Measurements from ENCODE around the gene ZC3HAV1L.
"Not testable (repeated sequence)": the region's sequence is repeated elsewhere in the genome, so short reads cannot be mapped to it uniquely, and the experiment has no call there.

The ZC3HAV1L gene, protein sequence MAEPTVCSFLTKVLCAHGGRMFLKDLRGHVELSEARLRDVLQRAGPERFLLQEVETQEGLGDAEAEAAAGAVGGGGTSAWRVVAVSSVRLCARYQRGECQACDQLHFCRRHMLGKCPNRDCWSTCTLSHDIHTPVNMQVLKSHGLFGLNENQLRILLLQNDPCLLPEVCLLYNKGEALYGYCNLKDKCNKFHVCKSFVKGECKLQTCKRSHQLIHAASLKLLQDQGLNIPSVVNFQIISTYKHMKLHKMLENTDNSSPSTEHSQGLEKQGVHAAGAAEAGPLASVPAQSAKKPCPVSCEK

DNA sequence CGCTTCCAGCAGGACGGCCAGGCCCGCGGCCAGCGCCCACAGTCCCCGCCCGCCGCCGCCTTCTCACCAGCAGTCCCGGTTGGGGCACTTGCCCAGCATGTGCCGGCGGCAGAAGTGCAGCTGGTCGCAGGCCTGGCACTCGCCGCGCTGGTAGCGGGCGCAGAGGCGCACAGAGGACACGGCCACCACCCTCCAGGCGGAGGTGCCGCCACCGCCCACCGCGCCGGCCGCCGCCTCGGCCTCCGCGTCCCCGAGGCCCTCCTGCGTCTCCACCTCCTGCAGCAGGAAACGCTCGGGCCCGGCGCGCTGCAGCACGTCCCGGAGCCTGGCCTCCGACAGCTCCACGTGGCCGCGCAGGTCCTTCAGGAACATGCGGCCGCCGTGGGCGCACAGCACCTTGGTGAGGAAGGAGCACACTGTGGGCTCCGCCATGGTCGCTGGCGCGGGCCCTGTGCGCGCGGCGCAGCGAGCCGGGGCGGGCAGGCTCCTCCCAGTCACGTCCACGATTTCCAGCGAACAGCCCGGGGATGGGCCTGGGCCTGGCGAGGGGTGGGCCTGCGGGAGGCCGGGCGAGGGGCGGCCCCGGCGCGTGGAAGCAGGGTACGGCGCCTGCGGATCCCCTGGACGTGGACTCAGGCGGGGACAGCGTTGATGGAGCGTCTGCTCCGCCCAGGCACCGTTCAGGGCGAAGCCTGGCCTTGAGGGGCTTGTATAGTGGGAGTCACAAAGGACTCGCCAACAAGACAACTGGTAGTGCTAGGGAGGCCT lies at the start of gene ZC3HAV1L:
TSS of gene ZC3HAV1L (minus strand) at position 457 of the 768 bp plus-strand sequence. CDS start at position 432, 25 bp downstream.
- no peak for DNase-seq (ENCODE audit: low spot score)

GRCh38 chr7:139084709-139085108 lies 48.9 kb upstream of the ZC3HAV1L start:
- no peak for DNase-seq (ENCODE audit: low spot score)

DNA sequence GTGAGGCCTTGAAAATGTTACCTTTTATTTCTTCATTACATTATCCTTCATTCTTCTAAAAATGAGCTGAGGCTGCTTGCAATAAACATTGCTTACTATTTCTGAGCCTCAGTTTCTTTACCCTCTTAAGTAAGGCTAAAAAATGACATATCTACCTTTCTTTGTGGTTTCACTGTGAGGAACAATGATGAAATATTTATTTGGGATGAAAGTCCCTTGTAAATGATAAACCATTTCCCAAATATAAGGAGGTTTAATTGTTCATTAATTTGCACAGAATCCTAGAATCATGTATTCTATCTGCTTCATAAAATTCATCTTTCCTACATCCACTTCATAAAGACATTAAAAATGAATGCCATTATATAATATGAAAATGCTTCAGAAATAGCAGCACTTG lies 45.7 kb upstream of the ZC3HAV1L start:
- no peak for DNase-seq (ENCODE audit: low spot score)

DNA sequence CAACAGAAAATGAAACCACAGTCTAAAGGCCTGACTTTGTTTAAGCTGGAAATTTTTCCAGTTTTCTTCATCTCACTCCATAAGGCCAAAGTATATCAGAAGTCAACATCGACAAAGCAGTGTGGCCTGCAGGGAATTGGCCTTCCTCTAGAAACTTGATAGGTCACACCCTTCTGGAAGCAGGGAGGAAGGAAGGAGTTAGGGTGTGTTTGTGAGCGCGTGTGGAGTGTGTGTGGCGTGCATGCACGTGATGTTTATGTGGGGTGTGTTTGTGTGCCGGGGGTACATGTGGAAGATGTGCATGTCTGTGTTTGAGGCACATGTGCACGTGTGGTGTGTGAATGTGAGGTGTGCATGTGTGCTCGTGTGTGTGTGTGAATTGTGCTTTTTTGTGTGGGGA lies 45.1 kb upstream of the ZC3HAV1L start:
- DNase-seq (ENCODE audit: low spot score), result no peak

DNA sequence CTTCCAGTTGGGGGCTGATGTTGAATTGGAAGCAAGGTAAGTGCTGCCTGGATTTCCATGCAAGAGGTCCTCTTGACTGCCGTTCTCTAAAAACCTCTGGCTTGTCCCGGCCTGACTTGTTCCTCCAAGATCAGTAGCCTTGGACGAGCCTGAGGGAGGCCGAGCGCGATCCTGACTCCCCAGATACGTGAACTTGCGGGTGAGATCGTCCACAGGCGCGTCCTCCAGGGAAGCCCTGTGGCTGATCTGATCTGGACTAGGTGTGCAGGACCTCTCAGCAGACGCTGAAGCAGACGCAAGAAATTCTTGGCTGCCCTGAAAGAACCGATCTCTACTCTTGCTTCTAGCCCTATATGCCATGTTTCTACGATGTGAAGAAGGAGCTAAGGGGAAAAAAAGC lies 44.0 kb upstream of the ZC3HAV1L start:
- no peak for DNase-seq (ENCODE audit: low spot score)

GRCh38 chr7:139078911-139079310 lies 43.1 kb upstream of the ZC3HAV1L start:
- DNase-seq (ENCODE audit: low spot score), result no peak

DNA sequence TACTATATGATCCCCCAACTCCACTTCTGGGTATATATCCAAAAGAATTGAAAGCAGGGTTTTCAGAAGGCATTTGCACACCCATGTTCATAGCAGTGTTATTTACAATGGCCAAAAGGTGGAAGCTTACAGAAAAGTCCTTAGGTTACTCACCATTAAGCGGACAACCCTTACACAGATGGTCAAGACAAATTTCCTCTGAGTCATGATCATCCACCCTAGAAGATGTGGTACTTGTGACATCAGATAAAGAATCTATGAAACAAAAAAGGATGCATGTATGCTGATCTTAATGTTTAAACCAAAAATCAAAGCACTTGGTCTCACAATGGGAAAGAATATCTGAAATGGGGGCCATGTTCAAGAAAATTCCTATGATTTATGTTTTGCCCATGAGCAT lies 42.6 kb upstream of the ZC3HAV1L start:
- no peak for DNase-seq (ENCODE audit: low spot score)

GRCh38 chr7:139077706-139078105 lies 41.9 kb upstream of the ZC3HAV1L start:
- not testable (repeated sequence) for DNase-seq (ENCODE audit: low spot score)

DNA sequence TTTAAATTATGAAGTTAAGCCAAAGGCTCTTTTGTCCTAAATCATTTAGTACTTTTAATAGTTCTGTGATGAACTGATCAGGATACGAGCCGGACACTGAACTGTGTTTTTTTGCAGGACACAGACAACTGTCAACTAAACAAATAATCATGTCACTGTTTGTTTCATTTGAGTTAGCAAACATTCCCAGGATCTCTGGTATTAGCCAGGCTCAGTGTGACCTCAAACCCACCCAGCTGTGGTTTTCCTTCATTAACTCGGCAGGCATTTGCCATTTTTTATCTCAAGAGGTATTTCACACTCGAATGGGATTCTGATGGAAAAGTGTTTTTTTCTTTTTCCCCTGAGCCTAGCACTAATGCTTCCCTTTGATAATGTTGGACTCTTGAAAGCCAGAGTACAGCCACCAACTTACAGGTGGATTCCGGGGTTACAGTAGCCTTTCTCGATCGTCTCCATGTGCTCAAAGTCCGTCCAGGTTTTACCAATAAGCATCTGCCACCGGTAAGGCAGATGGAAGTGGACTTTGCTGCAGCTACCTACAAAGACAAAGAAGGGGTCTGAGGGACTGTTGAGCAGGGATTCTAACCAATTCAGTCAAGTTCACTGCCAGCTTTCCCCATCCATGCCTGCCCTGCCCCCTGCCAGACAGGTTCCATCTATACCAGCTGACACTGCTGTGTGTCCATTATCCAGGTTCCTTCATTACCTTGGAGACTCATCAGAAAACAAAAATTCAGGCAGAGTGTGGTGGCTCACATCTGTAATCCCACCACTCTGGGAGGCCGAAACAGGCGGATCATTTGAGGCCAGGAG lies 40.2 kb upstream of the ZC3HAV1L start:
- DNase-seq (ENCODE audit: low spot score), result no peak

DNA sequence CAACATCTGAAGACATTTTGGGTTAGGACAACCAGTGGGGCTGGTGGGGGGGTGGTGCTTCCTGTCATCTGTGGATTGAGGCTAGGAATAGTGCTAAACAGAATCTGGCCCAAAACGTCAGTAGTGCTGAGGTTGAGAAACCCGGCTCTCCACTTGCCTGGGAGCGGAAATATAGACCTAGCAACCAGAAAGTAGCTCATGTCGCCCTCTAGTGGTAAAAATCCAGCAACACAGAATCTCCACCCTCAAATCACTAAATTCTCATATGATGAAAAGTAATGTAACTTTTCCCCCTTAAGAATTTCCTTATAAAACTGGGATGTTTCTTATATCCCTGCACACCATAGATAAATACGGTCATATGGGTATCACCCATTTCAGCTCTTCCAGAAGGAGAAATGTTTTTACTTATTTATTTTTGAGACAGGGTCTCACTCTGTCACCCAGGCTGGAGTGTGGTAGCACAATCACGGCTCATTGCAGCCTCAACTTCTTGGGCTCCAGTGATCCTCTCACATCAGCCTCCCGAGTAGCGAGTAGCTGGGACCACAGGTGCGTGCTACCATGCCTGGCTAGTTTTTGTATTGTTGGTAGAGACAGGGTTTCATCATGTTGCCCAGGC lies 39.3 kb upstream of the ZC3HAV1L start:
- peak; percentile 91 for DNase-seq (ENCODE audit: low spot score)

GRCh38 chr7:139072796-139073195 lies 37.0 kb upstream of the ZC3HAV1L start:
- DNase-seq (ENCODE audit: low spot score), result no peak

DNA sequence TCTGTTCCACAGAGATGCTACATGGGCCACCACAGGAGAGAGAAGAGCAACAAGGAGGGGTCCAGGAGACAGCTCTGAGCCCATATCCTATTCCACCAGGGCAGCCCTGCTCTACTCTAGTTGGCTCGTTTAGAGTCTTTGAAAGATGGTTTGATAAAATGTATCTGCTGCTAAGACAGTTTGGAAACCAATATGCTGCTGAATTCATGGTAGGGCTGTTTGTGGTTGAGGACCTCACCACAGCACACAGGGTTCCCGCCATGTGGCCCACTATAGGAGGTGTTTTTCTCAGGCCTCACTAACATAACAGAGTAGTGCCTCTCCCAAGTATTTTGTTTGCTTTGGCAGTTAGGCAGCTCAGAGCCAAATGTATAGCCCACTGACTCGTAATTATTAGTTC lies 35.8 kb upstream of the ZC3HAV1L start:
- DNase-seq (ENCODE audit: low spot score), result no peak

DNA sequence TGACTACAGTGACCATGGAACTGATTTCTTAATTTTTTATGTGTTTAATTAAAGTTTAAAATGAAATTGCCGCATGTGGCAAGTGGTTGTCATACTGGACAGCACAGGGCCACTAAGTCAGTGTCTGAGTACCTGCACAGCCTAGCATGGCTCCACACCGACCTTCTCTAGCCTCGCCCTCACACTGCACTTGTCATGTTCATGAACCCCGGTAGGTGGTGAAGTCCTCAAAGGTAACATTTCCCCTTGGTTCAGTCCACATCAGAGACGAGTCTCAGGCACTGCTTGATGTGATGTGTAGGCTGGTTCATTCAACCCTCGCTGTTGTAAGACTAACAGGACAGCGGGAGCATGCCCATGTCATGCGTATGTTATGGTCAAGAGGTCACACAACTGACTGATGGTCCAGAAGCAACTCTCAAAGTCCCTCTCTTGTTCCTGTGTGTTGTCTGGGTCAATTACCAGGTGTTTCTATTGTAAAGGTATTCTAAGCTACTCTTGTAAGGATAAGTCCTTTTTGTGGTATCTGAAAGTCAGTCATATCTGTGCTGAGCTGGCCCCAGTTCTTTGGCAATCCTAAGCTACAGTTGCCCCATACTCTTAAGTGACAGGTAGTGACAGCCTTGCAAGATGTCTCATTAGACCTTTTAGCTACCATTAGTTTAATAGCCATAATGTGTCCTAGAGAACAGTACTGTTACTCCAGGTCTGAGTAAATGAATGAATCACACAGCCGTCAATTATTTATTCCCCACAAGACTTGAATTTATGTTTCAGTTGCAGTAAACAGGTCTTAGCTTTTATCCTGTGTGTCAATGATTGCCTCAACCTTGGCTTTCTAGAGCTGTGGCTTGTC lies 32.9 kb upstream of the ZC3HAV1L start:
- no peak for DNase-seq (ENCODE audit: low spot score)

GRCh38 chr7:139066315-139066714 lies 30.5 kb upstream of the ZC3HAV1L start:
- DNase-seq (ENCODE audit: low spot score), result no peak

DNA sequence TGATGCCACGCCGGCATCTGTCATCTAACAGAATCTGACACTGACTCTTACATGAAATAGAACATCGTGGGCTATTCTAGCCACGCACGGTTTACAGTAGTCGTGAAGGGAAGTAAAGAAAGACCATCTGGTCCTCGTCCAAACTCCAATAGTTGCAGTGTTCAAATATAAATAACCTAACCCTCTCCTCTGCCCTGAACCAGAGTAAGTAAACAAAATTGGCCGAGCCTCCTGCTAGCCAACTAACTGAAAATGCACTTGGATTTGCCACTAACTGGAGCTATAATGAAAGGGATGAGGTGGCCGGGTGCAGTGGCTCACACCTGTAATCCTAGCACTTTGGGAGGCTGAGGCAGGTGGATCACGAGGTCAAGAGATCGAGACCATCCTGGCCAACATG lies 29.5 kb upstream of the ZC3HAV1L start:
- no peak for DNase-seq (ENCODE audit: low spot score)

DNA sequence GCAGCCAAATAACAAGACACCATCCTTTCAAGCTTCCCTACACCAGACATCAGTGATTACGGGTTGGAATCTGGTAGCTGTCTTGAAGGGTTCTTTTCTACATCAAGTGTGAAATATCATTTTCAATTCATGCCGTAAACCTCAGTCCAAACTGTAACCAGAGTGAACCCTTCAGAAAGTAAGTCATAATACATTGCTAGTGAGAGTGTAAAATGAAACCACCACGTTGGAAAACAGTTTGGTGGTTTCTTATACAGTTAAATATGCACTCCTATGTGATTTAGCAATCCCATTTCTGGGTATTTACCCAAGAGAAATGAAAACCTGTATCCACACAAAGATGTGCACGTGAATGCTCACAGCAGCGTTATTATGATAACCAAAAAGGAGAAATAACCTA lies 25.6 kb upstream of the ZC3HAV1L start:
- DNase-seq (ENCODE audit: low spot score), result no peak

- DNase-seq (ENCODE audit: low spot score), result no peak
Measured at GRCh38 chr7:139060695-139061237, 24.9 kb upstream of the ZC3HAV1L start.

DNA sequence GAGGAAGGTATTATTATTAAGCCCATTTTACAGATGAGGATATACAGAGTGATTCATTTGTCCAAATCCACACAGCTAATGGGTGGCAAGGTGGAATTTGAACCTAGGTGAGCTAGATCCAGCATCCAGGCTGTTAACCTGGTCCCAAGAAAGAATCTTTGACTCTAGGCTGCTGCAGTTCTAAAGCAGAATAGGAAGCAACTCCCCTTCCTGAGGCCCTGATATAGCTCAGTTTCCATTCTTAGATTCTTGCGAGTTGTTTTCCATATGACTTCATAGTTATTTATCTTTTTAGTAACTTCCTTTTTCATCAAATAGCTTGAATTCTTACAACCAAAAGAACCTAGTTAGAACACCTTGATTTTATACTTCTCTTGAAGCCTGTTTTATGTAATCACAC lies 24.1 kb upstream of the ZC3HAV1L start:
- DNase-seq (ENCODE audit: low spot score), result no peak

DNA sequence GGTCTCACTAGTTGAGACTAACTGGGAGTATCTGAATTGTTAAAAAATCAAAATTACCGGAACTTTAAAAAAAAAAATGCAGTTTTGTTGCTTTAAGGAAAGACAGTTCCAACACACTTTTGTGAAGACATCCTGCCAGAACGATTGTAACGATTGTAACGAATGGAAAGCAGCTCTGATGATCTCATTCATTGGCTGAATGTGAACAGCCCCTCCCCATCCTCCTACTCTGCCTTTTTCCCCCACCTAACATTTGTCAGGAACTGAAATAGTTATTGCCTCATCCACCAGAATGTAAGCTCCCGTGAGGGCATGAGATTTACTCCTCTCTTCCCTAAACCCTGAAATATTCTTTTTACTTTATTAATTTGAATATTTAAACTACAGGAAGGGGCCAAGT lies 23.1 kb upstream of the ZC3HAV1L start:
- DNase-seq (ENCODE audit: low spot score), result no peak

- DNase-seq (ENCODE audit: low spot score), result no peak
Measured at GRCh38 chr7:139055674-139056073, 19.8 kb upstream of the ZC3HAV1L start.

DNA sequence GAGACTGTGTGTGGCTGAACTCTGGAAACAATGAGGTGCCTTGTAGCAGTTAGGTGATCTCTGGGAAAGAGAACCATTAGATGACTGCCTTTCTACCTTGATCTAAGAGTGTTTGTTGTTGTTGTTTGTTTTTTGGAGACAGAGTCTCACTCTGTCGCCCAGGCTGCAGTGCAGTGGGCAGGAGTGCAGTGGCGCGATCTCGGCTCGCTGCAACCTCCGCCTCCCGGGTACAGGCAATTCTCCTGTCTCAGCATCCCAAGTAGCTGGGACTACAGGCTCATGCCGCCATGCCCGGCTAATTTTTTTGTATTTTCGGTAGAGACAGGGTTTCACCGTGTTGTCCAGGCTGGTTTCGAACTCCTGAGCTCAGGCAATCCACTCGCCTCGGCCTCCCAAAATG lies 18.8 kb upstream of the ZC3HAV1L start:
- not testable (repeated sequence) for DNase-seq (ENCODE audit: low spot score)

Data from NAMALWA (cell line).